PFSK-1 (cell line): Measurements from ENCODE around the gene NKAIN2.

Source experiments
- FOXP2 ChIP-seq: optimal IDR thresholded peaks from 2 replicates; pipeline ENCODE3; 2011; ENCODE audit warnings: borderline replicate concordance, control low read depth, inconsistent platforms; ENCODE audit not compliant: insufficient read depth; ENCODE audit errors: extremely low read length, extremely low read depth
- POLR2AphosphoS5 ChIP-seq: IDR thresholded peaks from 2 replicates; pipeline ENCODE4 v1.6.1; 2012; ENCODE audit warnings: low read depth, mild to moderate bottlenecking, control low read depth, low read length, moderate library complexity
- REST ChIP-seq, 2 experiments: IDR thresholded peaks; 2 replicates each; pipeline versions ENCODE4 v1.6.1 to v1.8.0; 2011 to 2012; ENCODE audit warnings: low read depth in 2 of 2, low read length in 2 of 2, control low read depth in 1 of 2, inconsistent platforms in 1 of 2, mild to moderate bottlenecking in 1 of 2, moderate library complexity in 1 of 2; ENCODE audit not compliant: insufficient read depth in 1 of 2
- SIN3A ChIP-seq: IDR thresholded peaks from 2 replicates; pipeline ENCODE4 v1.6.1; 2012; ENCODE audit warnings: mild to moderate bottlenecking, low read length, moderate library complexity, borderline replicate concordance; ENCODE audit not compliant: insufficient read depth
- TAF1 ChIP-seq: IDR thresholded peaks from 2 replicates; pipeline ENCODE4 v1.6.1; 2012; ENCODE audit warnings: low read length, control low read depth, borderline replicate concordance; ENCODE audit not compliant: insufficient read depth

Gene NKAIN2

GRCh38 chr6:124148236-124148957 lies 344.7 kb downstream of the NKAIN2 start:
- TF ChIP-seq TAF1 (no peak), SIN3A (no peak), REST (IDR thresholded peaks at IDR 0.05; ENCODE audit: insufficient read depth in 1 of 2, low read depth in 2 of 2, low read length in 2 of 2) (no peak), POLR2AphosphoS5 (no peak), FOXP2 (no peak)

GRCh38 chr6:124149646-124150045 lies 346.0 kb downstream of the NKAIN2 start:
- TF ChIP-seq FOXP2 = no peak
- no peak for TF ChIP-seq REST (IDR thresholded peaks at IDR 0.05; ENCODE audit: insufficient read depth in 1 of 2, low read depth in 2 of 2, low read length in 2 of 2)
- TF ChIP-seq POLR2AphosphoS5 = no peak
- no peak for TF ChIP-seq TAF1
- TF ChIP-seq SIN3A = no peak

GRCh38 chr6:124158024-124158423 lies 354.4 kb downstream of the NKAIN2 start:
- TF ChIP-seq TAF1 (no peak), SIN3A (no peak), FOXP2 (no peak)

GRCh38 chr6:124163676-124164075 lies 360.0 kb downstream of the NKAIN2 start:
- no peak for TF ChIP-seq TAF1
- TF ChIP-seq REST (IDR thresholded peaks at IDR 0.05; ENCODE audit: insufficient read depth in 1 of 2, low read depth in 2 of 2, low read length in 2 of 2) = no peak
- no peak for TF ChIP-seq SIN3A
- no peak for TF ChIP-seq POLR2AphosphoS5
- TF ChIP-seq FOXP2 = no peak

- TF ChIP-seq FOXP2 (no peak), REST (IDR thresholded peaks at IDR 0.05; ENCODE audit: insufficient read depth in 1 of 2, low read depth in 2 of 2, low read length in 2 of 2) (no peak), POLR2AphosphoS5 (no peak), TAF1 (no peak), SIN3A (no peak)
Observed at GRCh38 chr6:124164343-124164742, 360.7 kb downstream of the NKAIN2 start.
